HepG2 (cell line): ENCODE data around the gene OR8D1. TPM values are rescaled to one million over a fixed set of nuclear protein-coding genes. Genes with fewer than 3 reads are reported as not detected.

ENCODE experiments used
- ATAC-seq: fragments of 200-7000 bp; cut with Tn5 transposase; 3 replicates; pipeline ENCODE4 v1.9.1; 2020; ENCODE audit warnings: mild to moderate bottlenecking, moderate library complexity
- BruUV-seq: library from RNA; stranded (reverse); fragments of 400-500 nt; replicated peaks from 2 replicates; lab custom pipeline; 2021; lab: Mats Ljungman, UMichigan
- CTCF ChIA-PET: fragments of 300-600 bp; formaldehyde crosslinking; extraction: SDS; loops from one replicate; lab custom pipeline; 2021; ENCODE audit warnings: low total read pairs, inconsistent platforms, low intra/inter-chr PET ratio; lab: Yijun Ruan, JAX
- POLR2A ChIA-PET: fragments of 350-600 bp; sonication (Branson Sonifier 250); formaldehyde crosslinking; loops from one replicate; lab custom pipeline; 2020; ENCODE audit warnings: antibody characterized with exemption, inconsistent platforms; lab: Yijun Ruan, JAX
- DNase-seq: peaks from one replicate; pipeline ENCODE4 v3.0.0-alpha.2; 2015; ENCODE audit warnings: low spot score
- FAIRE-seq: peaks from 3 replicates; lab custom pipeline; 2011; peaks lifted over from hg19 to GRCh38; lab: Jason Lieb, UNC
- H2AFZ ChIP-seq: one replicate; pipeline ENCODE4 v1.6.1; 2011; ENCODE audit warnings: low read length, inconsistent platforms
- H3K27ac ChIP-seq: fragments of 300-600 bp; 3 replicates; pipeline ENCODE4 v1.8.0; 2011; ENCODE audit warnings: mixed run types, mild to moderate bottlenecking, mixed read lengths, low read length, inconsistent platforms; ENCODE audit not compliant: insufficient read depth; ENCODE audit errors: extremely low read length
- H3K27me3 ChIP-seq, 2 experiments: fragments of 200-600 bp in 1 of 2; 2 replicates in 1 of 2; 3 replicates in 1 of 2; pipeline versions ENCODE4 v1.6.0 to v1.8.0; 2011; ENCODE audit warnings: low read length in 2 of 2, mild to moderate bottlenecking in 2 of 2, moderate library complexity in 2 of 2, inconsistent platforms in 1 of 2; ENCODE audit not compliant: insufficient read depth in 2 of 2, control insufficient read depth in 1 of 2
- H3K36me3 ChIP-seq, 2 experiments: fragments of 200-600 bp in 1 of 2; replicated peaks in 1 of 2; 2 replicates in 1 of 2; 3 replicates in 1 of 2; pipeline versions ENCODE4 v1.5.1 to v1.8.0; 2011; ENCODE audit warnings: low read length in 2 of 2, inconsistent platforms in 1 of 2; ENCODE audit not compliant: insufficient read depth in 2 of 2, control insufficient read depth in 1 of 2
- H3K4me1 ChIP-seq: 2 replicates; pipeline ENCODE4 v1.5.1; 2012; ENCODE audit warnings: low read length, inconsistent platforms; ENCODE audit not compliant: insufficient read depth
- H3K4me2 ChIP-seq: 2 replicates; pipeline ENCODE4 v1.6.0; 2011; ENCODE audit warnings: low read depth, low read length, inconsistent platforms
- H3K4me3 ChIP-seq, 3 experiments: fragments of 200-600 bp in 1 of 3; sonication (generic), shearing (Covaris generic) in 1 of 3; replicated peaks in 1 of 3; 2 replicates each; pipeline ENCODE4 v1.5.1; 2011 to 2016; ENCODE audit warnings: low read length in 3 of 3, inconsistent platforms in 2 of 3, low read depth in 2 of 3, mild to moderate bottlenecking in 2 of 3, control low read depth in 1 of 3, mixed read lengths in 1 of 3; ENCODE audit not compliant: insufficient read depth in 1 of 3
- H3K79me2 ChIP-seq: one replicate; pipeline ENCODE4 v1.6.1; 2011; ENCODE audit warnings: low read length, inconsistent platforms; ENCODE audit not compliant: insufficient read depth
- H3K9ac ChIP-seq: 2 replicates; pipeline ENCODE4 v1.6.0; 2011; ENCODE audit warnings: mild to moderate bottlenecking, low read depth, low read length, inconsistent platforms; ENCODE audit not compliant: insufficient read depth
- H3K9me3 ChIP-seq: 2 replicates; pipeline ENCODE4 v1.5.1; 2012; ENCODE audit warnings: mild to moderate bottlenecking, low read length
- H4K20me1 ChIP-seq: 2 replicates; pipeline ENCODE4 v1.6.0; 2011; ENCODE audit warnings: inconsistent platforms, mild to moderate bottlenecking, low read length, moderate library complexity; ENCODE audit not compliant: insufficient read depth
- ATF7 ChIP-seq, 2 experiments: fragments of 450-650 bp in 1 of 2; sonication (generic) in 1 of 2; formaldehyde crosslinking in 1 of 2; IDR thresholded peaks; 2 replicates each; pipeline versions ENCODE4 v1.4.0 to v1.6.1; 2016 to 2020; ENCODE audit warnings: antibody characterized with exemption in 1 of 2, mild to moderate bottlenecking in 1 of 2, missing genetic modification reagents in 1 of 2
- CENPBD1 ChIP-seq: sonication (generic); formaldehyde crosslinking; IDR thresholded peaks from 2 replicates; pipeline ENCODE4 v1.8.0; 2022; ENCODE audit warnings: missing genetic modification reagents, low read depth, mild to moderate bottlenecking, borderline replicate concordance
- ERF ChIP-seq: IDR thresholded peaks from 2 replicates; pipeline ENCODE4 v1.6.1; 2018; ENCODE audit warnings: missing biosample characterization, missing genetic modification reagents
- GLI4 ChIP-seq: sonication (generic); formaldehyde crosslinking; IDR thresholded peaks from 2 replicates; pipeline ENCODE4 v1.5.1; 2020; ENCODE audit warnings: missing genetic modification reagents, mild to moderate bottlenecking, moderate library complexity, borderline replicate concordance
- KLF16 ChIP-seq, 2 experiments: sonication (generic) in 1 of 2; formaldehyde crosslinking in 1 of 2; IDR thresholded peaks; 2 replicates each; pipeline versions ENCODE4 v1.6.1 to v1.8.0; 2016 to 2023; ENCODE audit warnings: missing genetic modification reagents in 2 of 2, missing compliant biosample characterization in 1 of 2
- MIER2 ChIP-seq: IDR thresholded peaks from 2 replicates; pipeline ENCODE4 v1.6.1; 2016; ENCODE audit warnings: missing biosample characterization, missing genetic modification reagents
- MYC ChIP-seq: sonication (generic); formaldehyde crosslinking; IDR thresholded peaks from 2 replicates; pipeline ENCODE4 v1.9.0; 2021; ENCODE audit warnings: missing genetic modification reagents, borderline replicate concordance
- RNF2 ChIP-seq: fragments of 450-650 bp; conservative IDR thresholded peaks from 2 replicates; pipeline ENCODE4 v1.6.1; 2016; ENCODE audit warnings: low read depth
- SAFB2 ChIP-seq: sonication (generic); formaldehyde crosslinking; IDR thresholded peaks from 2 replicates; pipeline ENCODE4 v1.5.1; 2020; ENCODE audit warnings: missing genetic modification reagents, low read depth, mild to moderate bottlenecking, borderline replicate concordance
- TGIF2 ChIP-seq: IDR thresholded peaks from 2 replicates; pipeline ENCODE4 v1.6.1; 2016; ENCODE audit warnings: control low read depth, missing compliant biosample characterization
- ZNF276 ChIP-seq: sonication (generic); formaldehyde crosslinking; IDR thresholded peaks from 2 replicates; pipeline ENCODE4 v1.4.0; 2020; ENCODE audit warnings: mild to moderate bottlenecking, low read depth, missing genetic modification reagents
- ZNF605 ChIP-seq: sonication (generic); formaldehyde crosslinking; IDR thresholded peaks from 2 replicates; pipeline ENCODE4 v1.8.0; 2022; ENCODE audit warnings: mild to moderate bottlenecking, missing genetic modification reagents
- ZNF75D ChIP-seq: sonication (generic); formaldehyde crosslinking; IDR thresholded peaks from 2 replicates; pipeline ENCODE4 v1.8.1; 2023; ENCODE audit warnings: missing genetic modification reagents, mild to moderate bottlenecking, borderline replicate concordance
- ZNF772 ChIP-seq: sonication (generic); formaldehyde crosslinking; IDR thresholded peaks from 2 replicates; pipeline ENCODE4 v1.5.0; 2020; ENCODE audit warnings: mild to moderate bottlenecking, missing genetic modification reagents
- ZSCAN29 ChIP-seq: sonication (generic); formaldehyde crosslinking; conservative IDR thresholded peaks from 2 replicates; pipeline ENCODE4 v1.4.0; 2020; ENCODE audit warnings: mild to moderate bottlenecking, missing genetic modification reagents
- WGBS: methylation state at CpG from one replicate; pipeline ENCODE4 v1.1.6; 2017; ENCODE audit warnings: low lambda C conversion rate; 5-methylcytosine and 5-hydroxymethylcytosine counted together
- in situ Hi-C: cut with HindIII; loops from 2 replicates; pipeline ENCODE4 v1.10.0; 2017; ENCODE audit warnings: low pct_unique_long_range_greater_than_20kb; ENCODE audit not compliant: extremely low pct_ligation_motif_present
- intact Hi-C: fragments of 100-400 bp; cut with micrococcal nuclease; formaldehyde crosslinking; loops from one replicate; pipeline ENCODE4 v1.10.0; 2022; ENCODE audit not compliant: unreplicated experiment
- polyA plus RNA-seq, 8 experiments: library from polyadenylated mRNA; depleted of rRNA in 3 of 8; stranded (reverse) in 7 of 8; unstranded in 1 of 8; fragments of >200 nt; fragmentation: Illumina TruSeq in 4 of 8; extraction: Trizol in 4 of 8; gene quantifications; 2 replicates each; pipeline versions ENCODE4 v1.2.1 to v1.2.3, GENCODE V29; 2011 to 2016; ENCODE audit warnings: low read depth in 4 of 8, missing spikeins in 1 of 8, mixed read lengths in 1 of 8; ENCODE audit not compliant: insufficient read depth in 1 of 8
- total RNA-seq, 5 experiments: library from RNA; depleted of rRNA; stranded (reverse); fragments of >200 nt; fragmentation: Illumina TruSeq; extraction: Trizol; gene quantifications; 2 replicates each; pipeline ENCODE4 v1.2.3, GENCODE V29; 2016; ENCODE audit warnings: low read depth in 1 of 5

Gene OR8D1
- total and polyA plus RNA-seq, 2 of the 13 experiments (the other 11 are each of a cell fraction or from before 2014, with no cell fraction given): not detected

- H4K20me1 ChIP-seq: no peaks in the 10 kb centered on the region
- H3K27me3 ChIP-seq: no peaks in the 10 kb centered on the region
- no peak overlapping the region for H3K4me3 ChIP-seq
- no peak overlapping the region for H3K4me2 ChIP-seq
- ATAC-seq (peak; percentile 38; the same call in 1 of the 3 replicates), DNase-seq (no peak), FAIRE-seq (no peak)
- 7% methylated on average over 3 of the region's 3 CpGs for WGBS
- H3K4me1 ChIP-seq: no peaks in the 10 kb centered on the region
- ChIA-PET POLR2A (no interaction called here), CTCF (no interaction called here)
- no peak overlapping the region for H3K27ac ChIP-seq
- no peak overlapping the region for H2AFZ ChIP-seq
- H3K36me3 ChIP-seq: no peaks in the 10 kb centered on the region
- H3K79me2 ChIP-seq: no peaks in the 10 kb centered on the region
- in situ Hi-C loops: no loop called here
- BruUV-seq: no TSS peak
- intact Hi-C loops: no loop called here
- peaks cover 9% of the 10 kb centered on the region; the same call in 1 of the 2 replicates for H3K9me3 ChIP-seq
- TF ChIP-seq ERF: no peak
- TF ChIP-seq ZNF772 (CRISPR knock-in tag): no peak
- TF ChIP-seq ZNF605: no peak
- no peak for TF ChIP-seq RNF2
- no peak for TF ChIP-seq ZSCAN29 (CRISPR knock-in tag)
- no peak for TF ChIP-seq GLI4 (CRISPR knock-in tag)
- no peak for TF ChIP-seq CENPBD1 (CRISPR knock-in tag)
- no peak for TF ChIP-seq KLF16 (CRISPR knock-in tag; IDR thresholded peaks at IDR 0.05)
- TF ChIP-seq TGIF2 (CRISPR knock-in tag): no peak
- no peak for TF ChIP-seq ATF7 (IDR thresholded peaks at IDR 0.05)
- no peak for TF ChIP-seq ATF7 (CRISPR knock-in tag; IDR thresholded peaks at IDR 0.05)
- no peak for TF ChIP-seq ZNF276 (CRISPR knock-in tag)
- TF ChIP-seq MYC (CRISPR knock-in tag): no peak
- no peak for TF ChIP-seq ZNF75D
- no peak for TF ChIP-seq SAFB2 (CRISPR knock-in tag)
- no peak for TF ChIP-seq MIER2
- TF ChIP-seq, all 625 proteins: peak for 0
- no peak overlapping the region for H3K9ac ChIP-seq
Observed at GRCh38 chr11:124277804-124278203, 35.9 kb downstream of the OR8D1 start.
